GM12878 (cell line): ENCODE data around the gene PGF. TPM values are rescaled to one million over a fixed set of nuclear protein-coding genes. Genes with fewer than 3 reads are reported as not detected.

Experiments
- CHD2 ChIP-seq: IDR thresholded peaks from 2 replicates; pipeline ENCODE4 v1.6.1; 2011; ENCODE audit warnings: low read depth, low read length, improper control_type of control experiment, borderline replicate concordance
- CREB1 ChIP-seq: IDR thresholded peaks from 2 replicates; pipeline ENCODE4 v1.6.1; 2012; ENCODE audit warnings: low read depth, mild to moderate bottlenecking, inconsistent platforms
- CREM ChIP-seq: IDR thresholded peaks from 2 replicates; pipeline ENCODE4 v1.6.1; 2014; ENCODE audit warnings: antibody characterized with exemption, low read depth
- ESRRA ChIP-seq: IDR thresholded peaks from 2 replicates; pipeline ENCODE4 v1.6.1; 2012; ENCODE audit warnings: mild to moderate bottlenecking, low read length, improper control_type of control experiment
- HDAC6 ChIP-seq: fragments of 200-600 bp; sonication (generic); IDR thresholded peaks from one replicate; pipeline ENCODE4 v1.8.0; 2017; ENCODE audit warnings: antibody characterized with exemption; ENCODE audit not compliant: unreplicated experiment
- KDM1A ChIP-seq: fragments of 200-600 bp; sonication (generic); IDR thresholded peaks from 2 replicates; pipeline ENCODE4 v1.6.1; 2016; ENCODE audit warnings: borderline replicate concordance
- NFYA ChIP-seq: IDR thresholded peaks from 2 replicates; pipeline ENCODE4 v1.6.1; 2011; ENCODE audit warnings: low read depth, mild to moderate bottlenecking, low read length, improper control_type of control experiment, borderline replicate concordance
- NFYB ChIP-seq: IDR thresholded peaks from 2 replicates; pipeline ENCODE4 v1.6.1; 2011; ENCODE audit warnings: low read depth, mild to moderate bottlenecking, low read length, improper control_type of control experiment, moderate library complexity; ENCODE audit not compliant: insufficient read depth
- PAX8 ChIP-seq: fragments of 450-650 bp; IDR thresholded peaks from 2 replicates; pipeline ENCODE4 v1.6.1; 2017; ENCODE audit warnings: mild to moderate bottlenecking, moderate library complexity
- RCOR1 ChIP-seq: conservative IDR thresholded peaks from 2 replicates; pipeline ENCODE4 v1.6.1; 2012; ENCODE audit warnings: low read depth, low read length, improper control_type of control experiment
- TCF12 ChIP-seq: IDR thresholded peaks from 2 replicates; pipeline ENCODE4 v1.6.1; 2011; ENCODE audit warnings: low read depth, mild to moderate bottlenecking, low read length
- ZNF274 ChIP-seq: IDR thresholded peaks from one replicate; pipeline ENCODE4 v1.8.0; 2011; ENCODE audit not compliant: insufficient read length, insufficient read depth
- polyA plus RNA-seq, 11 experiments: library from polyadenylated mRNA; depleted of rRNA in 4 of 11; unstranded in 6 of 11; stranded (reverse) in 5 of 11; fragments of >200 nt; fragmentation: Nextera tagmentation in 4 of 11; fragmentation: Illumina TruSeq in 1 of 11; extraction: Ambion mirVana in 4 of 11; extraction: Trizol in 1 of 11; gene quantifications; 1 replicate in 1 of 11; 2 replicates in 10 of 11; pipeline versions ENCODE4 v1.2.1 to v1.2.3, GENCODE V29; 2011 to 2016; ENCODE audit warnings: inconsistent platforms in 2 of 11, missing spikeins in 2 of 11, low read depth in 1 of 11
- total RNA-seq, 4 experiments: library from RNA; depleted of rRNA in 3 of 4; stranded (reverse); fragments of >200 nt in 3 of 4; fragmentation: Illumina TruSeq in 1 of 4; extraction: Trizol in 1 of 4; gene quantifications; 2 replicates each; pipeline versions ENCODE4 v1.2.1 to v1.2.3, GENCODE V29; 2013 to 2021
- TF ChIP-seq, protein P1 (sequence below): fragments of 450-650 bp; IDR thresholded peaks from 2 replicates; pipeline ENCODE4 v1.6.1; 2018; ENCODE audit warnings: borderline replicate concordance, mild to moderate bottlenecking; ENCODE audit not compliant: partially characterized antibody
- TF ChIP-seq, protein P2 (sequence below): fragments of 450-650 bp; IDR thresholded peaks from 2 replicates; pipeline ENCODE4 v1.6.1; 2017; ENCODE audit warnings: mild to moderate bottlenecking, moderate library complexity
- TF ChIP-seq, protein P3 (sequence below): IDR thresholded peaks from 2 replicates; pipeline ENCODE4 v1.6.1; 2012; ENCODE audit warnings: low read length, inconsistent platforms
- TF ChIP-seq, protein P4 (sequence below): fragments of 450-650 bp; IDR thresholded peaks from 2 replicates; pipeline ENCODE4 v1.6.1; 2018; ENCODE audit warnings: mild to moderate bottlenecking, low read depth, moderate library complexity; ENCODE audit not compliant: partially characterized antibody
- TF ChIP-seq, protein P5 (sequence below), 3 experiments: IDR thresholded peaks in 2 of 3; conservative IDR thresholded peaks in 1 of 3; 2 replicates each; pipeline ENCODE4 v1.5.1; 2011; ENCODE audit warnings: low read depth in 3 of 3, low read length in 3 of 3, mild to moderate bottlenecking in 3 of 3, control low read depth in 2 of 3, moderate library complexity in 2 of 3, inconsistent platforms in 1 of 3, mixed read lengths in 1 of 3; ENCODE audit not compliant: control insufficient read depth in 2 of 3, insufficient read depth in 1 of 3; ENCODE audit errors: extremely low read depth in 1 of 3

PGF gene
- total and polyA plus RNA-seq, 10 of the 15 experiments (the other 5 are each of a cell fraction or from before 2014, with no cell fraction given), result 0.11 to 5.5 (median 0.63) TPM

DNA sequence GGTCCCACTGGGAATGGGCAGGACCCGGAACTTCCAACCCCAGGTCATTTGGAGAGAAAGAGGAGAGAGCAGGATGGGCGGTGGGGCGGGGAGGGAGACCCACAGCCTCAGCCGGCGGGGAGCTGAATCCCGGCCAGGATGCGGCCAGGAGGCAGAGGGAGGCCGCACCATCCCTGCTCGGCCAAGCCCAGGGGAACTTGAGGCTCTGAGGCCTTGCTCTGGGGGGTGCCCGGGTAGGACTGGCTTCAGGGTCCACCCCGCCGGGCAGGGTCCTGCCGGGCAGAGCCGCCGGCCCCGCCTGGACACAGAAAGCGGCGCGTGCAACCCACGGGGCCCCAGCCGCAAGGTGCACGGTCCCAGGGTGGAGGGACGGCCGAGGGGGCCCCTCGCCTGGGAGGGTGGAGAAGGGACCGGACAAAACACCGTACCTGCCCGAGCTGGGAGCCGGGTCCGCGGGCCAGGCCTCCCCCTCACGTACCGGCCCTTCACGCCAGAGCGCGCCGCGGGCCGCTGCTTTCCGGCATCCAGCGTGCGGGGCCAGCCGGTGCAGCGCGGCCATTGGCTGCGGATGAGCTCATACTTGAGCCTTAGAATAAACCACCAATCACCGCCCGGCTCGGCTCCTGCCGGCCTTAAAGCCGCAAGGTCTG lies 32.5 kb downstream of the PGF start, which contains the start of gene RPS6KL1 (continued):
- TF ChIP-seq, protein P1, sequence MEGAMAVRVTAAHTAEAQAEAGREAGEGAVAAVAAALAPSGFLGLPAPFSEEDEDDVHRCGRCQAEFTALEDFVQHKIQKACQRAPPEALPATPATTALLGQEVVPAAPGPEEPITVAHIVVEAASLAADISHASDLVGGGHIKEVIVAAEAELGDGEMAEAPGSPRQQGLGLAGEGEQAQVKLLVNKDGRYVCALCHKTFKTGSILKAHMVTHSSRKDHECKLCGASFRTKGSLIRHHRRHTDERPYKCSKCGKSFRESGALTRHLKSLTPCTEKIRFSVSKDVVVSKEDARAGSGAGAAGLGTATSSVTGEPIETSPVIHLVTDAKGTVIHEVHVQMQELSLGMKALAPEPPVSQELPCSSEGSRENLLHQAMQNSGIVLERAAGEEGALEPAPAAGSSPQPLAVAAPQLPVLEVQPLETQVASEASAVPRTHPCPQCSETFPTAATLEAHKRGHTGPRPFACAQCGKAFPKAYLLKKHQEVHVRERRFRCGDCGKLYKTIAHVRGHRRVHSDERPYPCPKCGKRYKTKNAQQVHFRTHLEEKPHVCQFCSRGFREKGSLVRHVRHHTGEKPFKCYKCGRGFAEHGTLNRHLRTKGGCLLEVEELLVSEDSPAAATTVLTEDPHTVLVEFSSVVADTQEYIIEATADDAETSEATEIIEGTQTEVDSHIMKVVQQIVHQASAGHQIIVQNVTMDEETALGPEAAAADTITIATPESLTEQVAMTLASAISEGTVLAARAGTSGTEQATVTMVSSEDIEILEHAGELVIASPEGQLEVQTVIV, result no peak
- no peak for TF ChIP-seq KDM1A
- TF ChIP-seq, protein P2, sequence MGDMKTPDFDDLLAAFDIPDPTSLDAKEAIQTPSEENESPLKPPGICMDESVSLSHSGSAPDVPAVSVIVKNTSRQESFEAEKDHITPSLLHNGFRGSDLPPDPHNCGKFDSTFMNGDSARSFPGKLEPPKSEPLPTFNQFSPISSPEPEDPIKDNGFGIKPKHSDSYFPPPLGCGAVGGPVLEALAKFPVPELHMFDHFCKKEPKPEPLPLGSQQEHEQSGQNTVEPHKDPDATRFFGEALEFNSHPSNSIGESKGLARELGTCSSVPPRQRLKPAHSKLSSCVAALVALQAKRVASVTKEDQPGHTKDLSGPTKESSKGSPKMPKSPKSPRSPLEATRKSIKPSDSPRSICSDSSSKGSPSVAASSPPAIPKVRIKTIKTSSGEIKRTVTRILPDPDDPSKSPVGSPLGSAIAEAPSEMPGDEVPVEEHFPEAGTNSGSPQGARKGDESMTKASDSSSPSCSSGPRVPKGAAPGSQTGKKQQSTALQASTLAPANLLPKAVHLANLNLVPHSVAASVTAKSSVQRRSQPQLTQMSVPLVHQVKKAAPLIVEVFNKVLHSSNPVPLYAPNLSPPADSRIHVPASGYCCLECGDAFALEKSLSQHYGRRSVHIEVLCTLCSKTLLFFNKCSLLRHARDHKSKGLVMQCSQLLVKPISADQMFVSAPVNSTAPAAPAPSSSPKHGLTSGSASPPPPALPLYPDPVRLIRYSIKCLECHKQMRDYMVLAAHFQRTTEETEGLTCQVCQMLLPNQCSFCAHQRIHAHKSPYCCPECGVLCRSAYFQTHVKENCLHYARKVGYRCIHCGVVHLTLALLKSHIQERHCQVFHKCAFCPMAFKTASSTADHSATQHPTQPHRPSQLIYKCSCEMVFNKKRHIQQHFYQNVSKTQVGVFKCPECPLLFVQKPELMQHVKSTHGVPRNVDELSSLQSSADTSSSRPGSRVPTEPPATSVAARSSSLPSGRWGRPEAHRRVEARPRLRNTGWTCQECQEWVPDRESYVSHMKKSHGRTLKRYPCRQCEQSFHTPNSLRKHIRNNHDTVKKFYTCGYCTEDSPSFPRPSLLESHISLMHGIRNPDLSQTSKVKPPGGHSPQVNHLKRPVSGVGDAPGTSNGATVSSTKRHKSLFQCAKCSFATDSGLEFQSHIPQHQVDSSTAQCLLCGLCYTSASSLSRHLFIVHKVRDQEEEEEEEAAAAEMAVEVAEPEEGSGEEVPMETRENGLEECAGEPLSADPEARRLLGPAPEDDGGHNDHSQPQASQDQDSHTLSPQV, result no peak
- TF ChIP-seq ZNF274, result no peak
- TF ChIP-seq RCOR1, result no peak
- TF ChIP-seq, protein P3, sequence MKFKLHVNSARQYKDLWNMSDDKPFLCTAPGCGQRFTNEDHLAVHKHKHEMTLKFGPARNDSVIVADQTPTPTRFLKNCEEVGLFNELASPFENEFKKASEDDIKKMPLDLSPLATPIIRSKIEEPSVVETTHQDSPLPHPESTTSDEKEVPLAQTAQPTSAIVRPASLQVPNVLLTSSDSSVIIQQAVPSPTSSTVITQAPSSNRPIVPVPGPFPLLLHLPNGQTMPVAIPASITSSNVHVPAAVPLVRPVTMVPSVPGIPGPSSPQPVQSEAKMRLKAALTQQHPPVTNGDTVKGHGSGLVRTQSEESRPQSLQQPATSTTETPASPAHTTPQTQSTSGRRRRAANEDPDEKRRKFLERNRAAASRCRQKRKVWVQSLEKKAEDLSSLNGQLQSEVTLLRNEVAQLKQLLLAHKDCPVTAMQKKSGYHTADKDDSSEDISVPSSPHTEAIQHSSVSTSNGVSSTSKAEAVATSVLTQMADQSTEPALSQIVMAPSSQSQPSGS, result peak; percentile 73; the same call in 1 of the 2 replicates
- no peak for TF ChIP-seq NFYA
- TF ChIP-seq CREM, result no peak
- TF ChIP-seq TCF12, result no peak
- TF ChIP-seq CREB1, result no peak
- TF ChIP-seq ESRRA, result no peak
- TF ChIP-seq, protein P4, sequence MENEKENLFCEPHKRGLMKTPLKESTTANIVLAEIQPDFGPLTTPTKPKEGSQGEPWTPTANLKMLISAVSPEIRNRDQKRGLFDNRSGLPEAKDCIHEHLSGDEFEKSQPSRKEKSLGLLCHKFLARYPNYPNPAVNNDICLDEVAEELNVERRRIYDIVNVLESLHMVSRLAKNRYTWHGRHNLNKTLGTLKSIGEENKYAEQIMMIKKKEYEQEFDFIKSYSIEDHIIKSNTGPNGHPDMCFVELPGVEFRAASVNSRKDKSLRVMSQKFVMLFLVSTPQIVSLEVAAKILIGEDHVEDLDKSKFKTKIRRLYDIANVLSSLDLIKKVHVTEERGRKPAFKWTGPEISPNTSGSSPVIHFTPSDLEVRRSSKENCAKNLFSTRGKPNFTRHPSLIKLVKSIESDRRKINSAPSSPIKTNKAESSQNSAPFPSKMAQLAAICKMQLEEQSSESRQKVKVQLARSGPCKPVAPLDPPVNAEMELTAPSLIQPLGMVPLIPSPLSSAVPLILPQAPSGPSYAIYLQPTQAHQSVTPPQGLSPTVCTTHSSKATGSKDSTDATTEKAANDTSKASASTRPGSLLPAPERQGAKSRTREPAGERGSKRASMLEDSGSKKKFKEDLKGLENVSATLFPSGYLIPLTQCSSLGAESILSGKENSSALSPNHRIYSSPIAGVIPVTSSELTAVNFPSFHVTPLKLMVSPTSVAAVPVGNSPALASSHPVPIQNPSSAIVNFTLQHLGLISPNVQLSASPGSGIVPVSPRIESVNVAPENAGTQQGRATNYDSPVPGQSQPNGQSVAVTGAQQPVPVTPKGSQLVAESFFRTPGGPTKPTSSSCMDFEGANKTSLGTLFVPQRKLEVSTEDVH, result no peak
- peak; percentile 41; the same call in 1 of the 2 replicates for TF ChIP-seq NFYB
- no peak for TF ChIP-seq PAX8
- TF ChIP-seq, protein P5, sequence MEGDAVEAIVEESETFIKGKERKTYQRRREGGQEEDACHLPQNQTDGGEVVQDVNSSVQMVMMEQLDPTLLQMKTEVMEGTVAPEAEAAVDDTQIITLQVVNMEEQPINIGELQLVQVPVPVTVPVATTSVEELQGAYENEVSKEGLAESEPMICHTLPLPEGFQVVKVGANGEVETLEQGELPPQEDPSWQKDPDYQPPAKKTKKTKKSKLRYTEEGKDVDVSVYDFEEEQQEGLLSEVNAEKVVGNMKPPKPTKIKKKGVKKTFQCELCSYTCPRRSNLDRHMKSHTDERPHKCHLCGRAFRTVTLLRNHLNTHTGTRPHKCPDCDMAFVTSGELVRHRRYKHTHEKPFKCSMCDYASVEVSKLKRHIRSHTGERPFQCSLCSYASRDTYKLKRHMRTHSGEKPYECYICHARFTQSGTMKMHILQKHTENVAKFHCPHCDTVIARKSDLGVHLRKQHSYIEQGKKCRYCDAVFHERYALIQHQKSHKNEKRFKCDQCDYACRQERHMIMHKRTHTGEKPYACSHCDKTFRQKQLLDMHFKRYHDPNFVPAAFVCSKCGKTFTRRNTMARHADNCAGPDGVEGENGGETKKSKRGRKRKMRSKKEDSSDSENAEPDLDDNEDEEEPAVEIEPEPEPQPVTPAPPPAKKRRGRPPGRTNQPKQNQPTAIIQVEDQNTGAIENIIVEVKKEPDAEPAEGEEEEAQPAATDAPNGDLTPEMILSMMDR (IDR thresholded peaks at IDR 0.05 in 2 of 3, conservative IDR thresholded peaks at IDR 0.05 in 1 of 3; ENCODE audit: control insufficient read depth in 2 of 3, extremely low read depth in 1 of 3, insufficient read depth in 1 of 3, low read depth in 3 of 3, low read length in 3 of 3), result no peak
- TF ChIP-seq HDAC6, result no peak
- no peak for TF ChIP-seq CHD2
